ENCODE data around the gene CTNNA1.

Gene CTNNA1

DNA sequence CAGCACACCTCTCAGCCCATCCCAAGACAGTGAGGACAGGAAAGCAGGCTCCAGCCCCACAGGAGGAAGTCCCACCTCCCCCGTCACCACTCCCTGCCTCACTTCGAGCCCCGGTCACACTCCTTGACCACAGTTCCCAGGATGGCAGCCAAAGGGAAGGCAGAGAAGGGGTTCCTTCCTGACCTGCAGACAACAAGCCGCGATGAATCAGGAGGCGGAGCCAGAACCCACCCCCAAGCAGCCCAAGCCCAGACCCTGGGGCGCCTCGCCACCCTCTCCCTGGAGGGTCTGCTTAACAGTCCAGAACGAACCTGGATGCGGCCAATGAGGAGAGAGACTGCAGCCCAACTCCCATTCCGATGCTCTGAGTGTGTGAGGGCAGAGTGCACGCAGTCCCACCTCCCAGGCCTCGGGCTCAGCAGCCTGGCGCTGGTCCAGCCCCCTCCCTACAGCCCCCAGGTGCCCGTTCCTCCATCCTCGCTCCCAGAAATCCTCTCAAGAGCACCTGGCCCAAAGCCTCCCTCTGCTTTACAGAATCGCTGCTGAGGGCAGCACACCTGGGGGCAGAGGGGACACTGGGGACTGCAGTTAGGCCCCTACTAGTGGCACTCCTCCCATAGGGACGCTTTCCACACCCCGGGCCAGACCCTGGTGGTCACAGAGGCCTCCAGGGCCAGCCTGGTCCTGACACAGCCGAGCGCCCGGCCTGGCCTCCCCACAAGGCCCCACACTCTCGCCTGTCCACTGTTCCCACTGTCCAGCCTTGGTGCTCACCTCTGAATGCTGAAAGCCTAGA, 191.5 kb downstream of the CTNNA1 start:
- Histone ChIP-seq H3K9me3 (ENCODE audit: control extremely low read depth in 1 of 5, control insufficient read depth in 4 of 5, insufficient read depth in 2 of 5, low read depth in 1 of 5, low read length in 4 of 5) (peaks cover 0 to 4% (median 0%) of the 10 kb centered on the region in 5 experiments), H3K36me3 (ENCODE audit: control insufficient read depth in 4 of 4, insufficient read depth in 4 of 4, low read length in 3 of 4) (peaks cover 3 to 37% (median 24%) of the 10 kb centered on the region in 4 experiments), H3K4me1 (ENCODE audit: control extremely low read depth in 1 of 4, control insufficient read depth in 4 of 4, insufficient read depth in 4 of 4, low read length in 3 of 4) (peaks cover 0 to 22% (median 19%) of the 10 kb centered on the region in 4 experiments), H3K27ac (ENCODE audit: insufficient read depth in 1 of 2, low read depth in 1 of 2, low read length in 2 of 2, poor library complexity in 1 of 2, severe bottlenecking in 2 of 2) (no peak overlapping the region), H3K27me3 (replicated peaks in 2 of 5; ENCODE audit: control insufficient read depth in 4 of 5, insufficient read depth in 5 of 5, low read length in 4 of 5) (no peaks in the 10 kb centered on the region), H3K4me3 (ENCODE audit: control insufficient read depth in 1 of 7, extremely low read depth in 1 of 7, insufficient read depth in 4 of 7, low read depth in 2 of 7, low read length in 6 of 7) (no peak overlapping the region)
- DNase-seq: peak in 1 of 3 donors; percentile 12
- WGBS (ENCODE audit: insufficient coverage): 68% methylated on average over 20 of the region's 23 CpGs
- CTCF ChIA-PET: no interaction called here
- POLR2A ChIA-PET: no interaction called here

GRCh38 chr5:138945421-138946240, 192.4 kb downstream of the CTNNA1 start:
- Histone ChIP-seq H3K4me1 (ENCODE audit: control extremely low read depth in 1 of 4, control insufficient read depth in 4 of 4, insufficient read depth in 4 of 4, low read length in 3 of 4) (peaks cover 0 to 22% (median 19%) of the 10 kb centered on the region in 4 experiments), H3K27me3 (replicated peaks in 2 of 5; ENCODE audit: control insufficient read depth in 4 of 5, insufficient read depth in 5 of 5, low read length in 4 of 5) (no peaks in the 10 kb centered on the region), H3K27ac (ENCODE audit: insufficient read depth in 1 of 2, low read depth in 1 of 2, low read length in 2 of 2, poor library complexity in 1 of 2, severe bottlenecking in 2 of 2) (no peak overlapping the region), H3K36me3 (ENCODE audit: control insufficient read depth in 4 of 4, insufficient read depth in 4 of 4, low read length in 3 of 4) (peaks cover 3 to 44% (median 28%) of the 10 kb centered on the region in 4 experiments), H3K4me3 (ENCODE audit: control insufficient read depth in 1 of 7, extremely low read depth in 1 of 7, insufficient read depth in 4 of 7, low read depth in 2 of 7, low read length in 6 of 7) (no peak overlapping the region), H3K9me3 (ENCODE audit: control extremely low read depth in 1 of 5, control insufficient read depth in 4 of 5, insufficient read depth in 2 of 5, low read depth in 1 of 5, low read length in 4 of 5) (peaks cover 0 to 4% (median 0%) of the 10 kb centered on the region in 5 experiments)
- WGBS (ENCODE audit: insufficient coverage): 96% methylated on average over 23 of the region's 23 CpGs
- ChIA-PET CTCF (interaction anchor here (1.1 to 1.6 kb wide), 4 partner anchors 9 to 119 kb away, joined by 3 to 5 read pairs (median 3); no protein-coding TSS in a partner anchor), POLR2A (no interaction called here)
- no peak for DNase-seq

GRCh38 chr5:138946241-138946623, 193.0 kb downstream of the CTNNA1 start:
- H3K4me3 ChIP-seq (ENCODE audit: control insufficient read depth in 1 of 7, extremely low read depth in 1 of 7, insufficient read depth in 4 of 7, low read depth in 2 of 7, low read length in 6 of 7): no peak overlapping the region
- no peak for DNase-seq
- no peak overlapping the region for H3K27ac ChIP-seq (ENCODE audit: insufficient read depth in 1 of 2, low read depth in 1 of 2, low read length in 2 of 2, poor library complexity in 1 of 2, severe bottlenecking in 2 of 2)
- WGBS (ENCODE audit: insufficient coverage): 98% methylated on average over 8 of the region's 8 CpGs
- peaks cover 3 to 49% (median 31%) of the 10 kb centered on the region in 4 experiments for H3K36me3 ChIP-seq (ENCODE audit: control insufficient read depth in 4 of 4, insufficient read depth in 4 of 4, low read length in 3 of 4)
- H3K4me1 ChIP-seq (ENCODE audit: control extremely low read depth in 1 of 4, control insufficient read depth in 4 of 4, insufficient read depth in 4 of 4, low read length in 3 of 4): peaks cover 0 to 24% (median 19%) of the 10 kb centered on the region in 4 experiments
- no peaks in the 10 kb centered on the region for H3K27me3 ChIP-seq (replicated peaks in 2 of 5; ENCODE audit: control insufficient read depth in 4 of 5, insufficient read depth in 5 of 5, low read length in 4 of 5)
- ChIA-PET CTCF (interaction anchor here (1.1 to 1.6 kb wide), 4 partner anchors 9 to 120 kb away, joined by 3 to 5 read pairs (median 3); no protein-coding TSS in a partner anchor), POLR2A (no interaction called here)
- H3K9me3 ChIP-seq (ENCODE audit: control extremely low read depth in 1 of 5, control insufficient read depth in 4 of 5, insufficient read depth in 2 of 5, low read depth in 1 of 5, low read length in 4 of 5): peaks cover 0 to 4% (median 0%) of the 10 kb centered on the region in 5 experiments

DNA sequence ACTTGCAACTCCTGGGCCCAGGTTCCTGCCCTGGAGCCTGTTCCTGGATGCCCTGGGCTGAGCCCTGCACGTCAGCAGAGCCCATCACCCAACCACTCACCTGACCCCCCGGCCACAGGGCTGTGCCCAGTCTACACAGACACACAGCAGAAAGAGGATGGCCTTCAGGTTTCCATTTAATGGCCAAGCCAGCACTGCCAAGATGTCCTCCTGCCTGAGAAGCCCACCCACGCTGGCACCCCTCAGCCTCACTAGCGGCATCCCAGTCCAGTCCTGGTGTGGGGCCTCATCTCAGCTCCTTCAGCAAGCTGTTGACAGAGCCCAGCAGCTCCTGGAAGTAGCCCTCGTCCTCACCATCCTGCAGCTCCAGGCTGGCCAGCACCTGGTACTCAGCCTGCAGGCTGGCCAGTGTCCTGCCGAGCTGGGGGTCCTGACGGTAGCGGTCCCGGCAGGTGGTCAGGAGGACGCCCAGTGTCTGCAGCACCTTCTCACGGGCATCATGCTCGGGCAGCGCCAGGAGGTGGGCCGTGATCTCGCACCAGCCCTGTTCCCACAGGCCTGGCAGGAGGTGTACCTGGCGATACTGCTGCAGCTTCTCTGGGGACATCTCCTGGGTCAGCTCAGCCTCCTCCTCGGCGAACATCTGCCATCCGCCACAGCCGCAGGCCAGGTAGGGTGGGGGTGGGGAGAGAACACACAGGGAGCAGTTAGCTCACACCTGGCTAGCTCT, 193.8 kb downstream of the CTNNA1 start:
- CTCF ChIA-PET: interaction anchor here (0.9 to 1.6 kb wide), 7 partner anchors 8 to 192 kb away, joined by 3 to 5 read pairs (median 3); no protein-coding TSS in a partner anchor

DNA sequence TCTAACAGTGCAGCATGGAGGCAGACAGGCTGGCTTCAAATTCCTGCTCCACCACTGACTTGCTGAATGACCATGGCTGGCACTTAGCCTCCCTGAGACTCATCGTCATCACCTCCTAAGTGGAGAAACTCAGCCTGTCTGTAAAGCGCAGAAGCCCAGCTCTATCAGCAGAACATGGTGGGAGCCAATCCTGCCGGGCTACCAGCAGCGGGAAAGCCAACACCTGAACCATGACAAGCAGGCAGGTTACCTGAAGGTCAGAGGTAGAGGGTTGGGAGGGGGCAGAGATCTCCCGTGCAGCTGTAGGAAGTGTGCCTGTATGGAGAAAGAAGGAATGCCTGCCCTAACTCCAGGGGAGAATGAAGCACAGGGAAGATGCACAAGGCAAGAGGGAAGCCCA, 194.6 kb downstream of the CTNNA1 start:
- ChIA-PET POLR2A (no interaction called here), CTCF (interaction anchor here (1.0 to 1.1 kb wide), 3 partner anchors 8 to 191 kb away, joined by 3 read pairs; no protein-coding TSS in a partner anchor)
- H3K9me3 ChIP-seq (ENCODE audit: control extremely low read depth in 1 of 5, control insufficient read depth in 4 of 5, insufficient read depth in 2 of 5, low read depth in 1 of 5, low read length in 4 of 5): no peaks in the 10 kb centered on the region
- H3K36me3 ChIP-seq (ENCODE audit: control insufficient read depth in 4 of 4, insufficient read depth in 4 of 4, low read length in 3 of 4): peaks cover 0 to 42% (median 28%) of the 10 kb centered on the region in 4 experiments
- no peaks in the 10 kb centered on the region for H3K27me3 ChIP-seq (replicated peaks in 2 of 5; ENCODE audit: control insufficient read depth in 4 of 5, insufficient read depth in 5 of 5, low read length in 4 of 5)
- DNase-seq: no peak
- 100% methylated on average over 5 of the region's 5 CpGs for WGBS (ENCODE audit: insufficient coverage)
- peaks cover 0 to 38% (median 27%) of the 10 kb centered on the region in 4 experiments for H3K4me1 ChIP-seq (ENCODE audit: control extremely low read depth in 1 of 4, control insufficient read depth in 4 of 4, insufficient read depth in 4 of 4, low read length in 3 of 4)
- H3K27ac ChIP-seq (ENCODE audit: insufficient read depth in 1 of 2, low read depth in 1 of 2, low read length in 2 of 2, poor library complexity in 1 of 2, severe bottlenecking in 2 of 2): no peak overlapping the region
- no peak overlapping the region for H3K4me3 ChIP-seq (ENCODE audit: control insufficient read depth in 1 of 7, extremely low read depth in 1 of 7, insufficient read depth in 4 of 7, low read depth in 2 of 7, low read length in 6 of 7)

More for the DNA sequence above, 193.8 kb downstream of the CTNNA1 start:
- Histone ChIP-seq H3K4me1 (ENCODE audit: control extremely low read depth in 1 of 4, control insufficient read depth in 4 of 4, insufficient read depth in 4 of 4, low read length in 3 of 4) (peaks cover 0 to 31% (median 23%) of the 10 kb centered on the region in 4 experiments), H3K4me3 (ENCODE audit: control insufficient read depth in 1 of 7, extremely low read depth in 1 of 7, insufficient read depth in 4 of 7, low read depth in 2 of 7, low read length in 6 of 7) (no peak overlapping the region), H3K27ac (ENCODE audit: insufficient read depth in 1 of 2, low read depth in 1 of 2, low read length in 2 of 2, poor library complexity in 1 of 2, severe bottlenecking in 2 of 2) (no peak overlapping the region), H3K9me3 (ENCODE audit: control extremely low read depth in 1 of 5, control insufficient read depth in 4 of 5, insufficient read depth in 2 of 5, low read depth in 1 of 5, low read length in 4 of 5) (no peaks in the 10 kb centered on the region), H3K36me3 (ENCODE audit: control insufficient read depth in 4 of 4, insufficient read depth in 4 of 4, low read length in 3 of 4) (peaks cover 0 to 43% (median 29%) of the 10 kb centered on the region in 4 experiments), H3K27me3 (replicated peaks in 2 of 5; ENCODE audit: control insufficient read depth in 4 of 5, insufficient read depth in 5 of 5, low read length in 4 of 5) (no peaks in the 10 kb centered on the region)
- WGBS (ENCODE audit: insufficient coverage): 98% methylated on average over 16 of the region's 20 CpGs
- POLR2A ChIA-PET: no interaction called here
- DNase-seq: no peak

GRCh38 chr5:138948471-138949222, 195.4 kb downstream of the CTNNA1 start:
- no peak for DNase-seq
- Histone ChIP-seq H3K9me3 (ENCODE audit: control extremely low read depth in 1 of 5, control insufficient read depth in 4 of 5, insufficient read depth in 2 of 5, low read depth in 1 of 5, low read length in 4 of 5) (no peaks in the 10 kb centered on the region), H3K4me1 (ENCODE audit: control extremely low read depth in 1 of 4, control insufficient read depth in 4 of 4, insufficient read depth in 4 of 4, low read length in 3 of 4) (peaks cover 0 to 39% (median 31%) of the 10 kb centered on the region in 4 experiments), H3K27me3 (replicated peaks in 2 of 5; ENCODE audit: control insufficient read depth in 4 of 5, insufficient read depth in 5 of 5, low read length in 4 of 5) (no peaks in the 10 kb centered on the region), H3K27ac (ENCODE audit: insufficient read depth in 1 of 2, low read depth in 1 of 2, low read length in 2 of 2, poor library complexity in 1 of 2, severe bottlenecking in 2 of 2) (no peak overlapping the region), H3K4me3 (ENCODE audit: control insufficient read depth in 1 of 7, extremely low read depth in 1 of 7, insufficient read depth in 4 of 7, low read depth in 2 of 7, low read length in 6 of 7) (no peak overlapping the region), H3K36me3 (ENCODE audit: control insufficient read depth in 4 of 4, insufficient read depth in 4 of 4, low read length in 3 of 4) (peaks cover 0 to 42% (median 28%) of the 10 kb centered on the region in 4 experiments)
- 97% methylated on average over 18 of the region's 23 CpGs for WGBS (ENCODE audit: insufficient coverage)
- POLR2A ChIA-PET: no interaction called here
- CTCF ChIA-PET: interaction anchor here (1.0 kb wide), 1 partner anchor 17 kb away, joined by 3 read pairs; no protein-coding TSS in a partner anchor
